ENCODE data around the gene SLC10A7.

Gene SLC10A7

DNA sequence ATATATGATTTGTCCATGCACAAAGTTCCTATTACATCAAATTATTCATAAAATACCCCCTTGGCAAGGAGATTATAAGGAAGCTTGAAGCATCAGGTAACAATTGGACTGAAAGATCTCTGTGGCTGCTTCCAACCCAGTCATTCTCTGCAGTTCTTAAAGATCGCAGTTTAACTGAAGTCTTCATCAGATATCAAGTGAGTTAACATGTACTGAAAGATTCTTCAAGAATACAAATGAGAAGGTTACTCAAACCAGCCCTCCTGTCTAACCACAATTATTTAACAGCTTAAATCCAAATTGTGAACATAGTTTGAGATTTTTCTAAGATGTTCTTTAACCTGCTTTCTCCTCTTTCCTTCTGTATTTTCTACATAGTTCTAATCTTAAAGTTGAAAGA is 56.1 kb downstream of the SLC10A7 start:
- no peak overlapping the region for H3K4me3 ChIP-seq (ENCODE audit: low read depth, low read length)
- DNase-seq (ENCODE audit: low read depth): no peak
- TF ChIP-seq, protein P1, sequence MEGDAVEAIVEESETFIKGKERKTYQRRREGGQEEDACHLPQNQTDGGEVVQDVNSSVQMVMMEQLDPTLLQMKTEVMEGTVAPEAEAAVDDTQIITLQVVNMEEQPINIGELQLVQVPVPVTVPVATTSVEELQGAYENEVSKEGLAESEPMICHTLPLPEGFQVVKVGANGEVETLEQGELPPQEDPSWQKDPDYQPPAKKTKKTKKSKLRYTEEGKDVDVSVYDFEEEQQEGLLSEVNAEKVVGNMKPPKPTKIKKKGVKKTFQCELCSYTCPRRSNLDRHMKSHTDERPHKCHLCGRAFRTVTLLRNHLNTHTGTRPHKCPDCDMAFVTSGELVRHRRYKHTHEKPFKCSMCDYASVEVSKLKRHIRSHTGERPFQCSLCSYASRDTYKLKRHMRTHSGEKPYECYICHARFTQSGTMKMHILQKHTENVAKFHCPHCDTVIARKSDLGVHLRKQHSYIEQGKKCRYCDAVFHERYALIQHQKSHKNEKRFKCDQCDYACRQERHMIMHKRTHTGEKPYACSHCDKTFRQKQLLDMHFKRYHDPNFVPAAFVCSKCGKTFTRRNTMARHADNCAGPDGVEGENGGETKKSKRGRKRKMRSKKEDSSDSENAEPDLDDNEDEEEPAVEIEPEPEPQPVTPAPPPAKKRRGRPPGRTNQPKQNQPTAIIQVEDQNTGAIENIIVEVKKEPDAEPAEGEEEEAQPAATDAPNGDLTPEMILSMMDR (IDR thresholded peaks at IDR 0.05; ENCODE audit: low read depth, low read length, missing control alignments): no peak

DNA sequence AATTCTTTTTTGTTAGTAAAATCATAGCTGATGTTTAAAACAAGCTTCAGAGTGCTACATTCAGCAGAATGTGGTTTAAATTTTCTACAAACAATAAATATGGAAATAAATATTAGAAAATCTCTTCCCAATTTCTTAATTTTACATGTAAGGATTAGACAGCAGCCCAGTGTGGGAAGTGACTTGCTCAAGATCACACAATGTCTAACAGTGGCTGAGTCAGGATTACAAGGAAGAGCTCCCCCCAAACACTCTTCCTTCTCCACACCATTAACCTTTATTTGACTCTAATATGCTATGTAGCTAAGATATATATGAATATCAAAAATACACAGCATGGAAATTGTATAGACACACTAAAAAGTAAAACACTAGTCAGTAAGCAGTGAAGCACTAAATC is 59.5 kb downstream of the SLC10A7 start:
- no peak overlapping the region for H3K4me3 ChIP-seq (ENCODE audit: low read depth, low read length)
- DNase-seq (ENCODE audit: low read depth): no peak
- TF ChIP-seq, protein P1 (IDR thresholded peaks at IDR 0.05; ENCODE audit: low read depth, low read length, missing control alignments): no peak

DNA sequence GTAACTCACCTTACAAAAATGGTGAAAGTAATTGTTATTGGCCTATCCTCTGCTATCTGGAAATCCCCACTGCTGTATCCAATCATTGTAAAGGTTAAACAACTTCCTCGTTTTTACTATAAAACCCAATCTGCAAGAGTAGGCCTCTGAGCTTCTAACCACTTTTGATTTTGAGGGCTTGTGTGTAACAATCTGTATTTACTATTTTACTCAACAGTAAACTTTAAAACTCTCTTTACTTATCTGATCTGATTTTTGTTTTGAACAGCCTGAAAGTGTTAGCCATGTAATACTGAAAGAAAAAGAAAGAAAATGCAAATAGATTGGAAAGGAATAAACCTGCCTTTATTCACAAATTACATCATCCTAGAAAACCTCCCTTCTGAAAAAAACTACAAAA is 63.1 kb downstream of the SLC10A7 start:
- H3K4me3 ChIP-seq (ENCODE audit: low read depth, low read length): no peak overlapping the region
- TF ChIP-seq, protein P1 (IDR thresholded peaks at IDR 0.05; ENCODE audit: low read depth, low read length, missing control alignments): no peak
- DNase-seq (ENCODE audit: low read depth): no peak

DNA sequence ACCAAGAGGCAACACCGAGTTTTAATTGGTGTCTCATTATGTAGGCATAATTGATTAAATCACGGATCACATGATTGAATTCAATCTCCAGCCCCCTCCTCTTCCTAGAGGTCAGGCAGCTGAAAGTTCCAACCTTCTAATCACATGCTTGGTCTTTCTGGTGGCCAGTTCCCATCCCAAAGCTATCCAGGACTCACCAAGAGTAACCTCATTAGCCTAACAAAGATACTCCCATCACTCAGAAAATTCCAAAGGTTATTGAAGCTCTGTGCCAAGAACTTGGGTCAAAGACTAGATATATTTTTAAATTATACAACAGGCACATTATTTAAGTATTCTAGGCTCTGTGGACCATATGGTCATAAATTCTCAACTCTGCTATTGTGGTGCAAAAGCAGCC is 65.1 kb downstream of the SLC10A7 start:
- TF ChIP-seq, protein P1 (IDR thresholded peaks at IDR 0.05; ENCODE audit: low read depth, low read length, missing control alignments): no peak
- H3K4me3 ChIP-seq (ENCODE audit: low read depth, low read length): no peak overlapping the region
- no peak for DNase-seq (ENCODE audit: low read depth)

DNA sequence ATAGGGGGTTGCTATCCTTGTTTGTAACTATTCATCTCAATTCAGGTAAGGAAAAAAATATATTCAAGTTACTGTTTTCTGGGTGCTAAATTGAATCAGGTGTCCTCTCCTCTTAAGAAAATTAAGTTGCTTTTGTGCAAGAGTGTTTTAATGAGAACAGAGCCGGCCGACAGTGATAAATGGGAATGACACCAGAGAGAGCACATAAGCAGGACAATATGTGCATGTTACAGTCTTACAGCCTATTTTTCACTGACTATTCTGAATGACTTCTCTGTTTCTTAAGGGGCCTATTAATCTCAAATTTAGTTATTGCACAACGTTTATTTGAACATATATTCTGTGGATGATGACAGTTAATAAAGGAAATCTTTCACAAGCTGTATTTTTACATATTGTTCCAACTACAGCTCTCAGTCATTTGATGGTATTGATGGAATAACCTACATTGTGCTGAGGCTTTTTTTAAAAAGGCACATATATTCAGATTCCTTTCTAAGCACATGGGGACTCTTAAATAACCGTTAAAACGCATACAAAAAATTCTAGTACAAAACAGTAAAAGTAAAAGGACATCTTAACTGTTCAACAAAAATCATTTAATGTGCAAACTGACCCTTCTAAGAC is 68.4 kb downstream of the SLC10A7 start:
- DNase-seq (ENCODE audit: low read depth): no peak
- TF ChIP-seq, protein P1 (IDR thresholded peaks at IDR 0.05; ENCODE audit: low read depth, low read length, missing control alignments): no peak

DNA sequence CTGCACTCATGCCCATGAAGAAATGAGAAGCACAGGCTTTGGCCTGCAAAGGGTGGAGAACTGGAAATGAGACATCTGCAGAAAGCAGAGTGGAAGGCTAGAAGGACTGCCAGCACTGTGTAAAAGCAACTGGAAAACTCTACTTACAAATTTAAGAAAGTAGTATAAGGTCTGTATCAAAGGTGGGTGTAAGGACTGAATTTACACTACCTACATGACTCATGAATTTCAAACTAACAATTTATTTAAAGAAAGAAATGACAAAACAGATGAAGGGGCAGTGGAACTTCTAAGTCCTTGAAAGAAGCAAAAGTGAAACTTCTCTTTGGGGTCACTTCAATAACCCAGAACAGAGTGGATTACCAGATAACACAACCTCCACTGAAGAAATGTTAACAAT is 71.2 kb downstream of the SLC10A7 start:
- H3K4me3 ChIP-seq (ENCODE audit: low read depth, low read length): no peak overlapping the region
- no peak for DNase-seq (ENCODE audit: low read depth)
- TF ChIP-seq, protein P1 (IDR thresholded peaks at IDR 0.05; ENCODE audit: low read depth, low read length, missing control alignments): no peak

More for the DNA sequence above, 68.4 kb downstream of the SLC10A7 start:
- H3K4me3 ChIP-seq (ENCODE audit: low read depth, low read length): no peak overlapping the region

DNA sequence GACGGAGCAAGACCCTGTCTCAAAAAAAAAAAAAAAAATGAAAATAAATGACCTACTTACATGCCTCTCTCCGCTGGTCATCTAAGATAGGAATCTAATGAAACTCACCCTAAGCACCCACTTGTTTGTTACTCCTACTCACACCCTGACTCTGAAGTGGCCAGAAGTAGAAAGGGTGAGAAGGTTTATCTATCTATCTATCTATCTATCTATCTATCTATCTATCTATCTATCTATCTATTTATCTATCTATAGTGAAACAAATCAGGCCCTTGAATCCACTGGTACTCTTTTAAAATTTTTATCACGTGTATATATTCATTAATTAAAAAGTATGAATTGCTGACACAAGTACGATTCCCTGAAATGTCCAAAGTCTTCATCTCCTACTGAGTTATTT is 75.2 kb downstream of the SLC10A7 start:
- TF ChIP-seq, protein P1 (IDR thresholded peaks at IDR 0.05; ENCODE audit: low read depth, low read length, missing control alignments): no peak
- no peak overlapping the region for H3K4me3 ChIP-seq (ENCODE audit: low read depth, low read length)
- DNase-seq (ENCODE audit: low read depth): no peak
